Measurements from ENCODE around the gene TNNI2.

TNNI2 gene

GRCh38 chr11:1817000-1817399 lies 21.8 kb upstream of the TNNI2 start:
- Histone ChIP-seq H3K9ac (ENCODE audit: insufficient read length) (no peak overlapping the region), H3K27ac (no peak overlapping the region), H3K36me3 (ENCODE audit: insufficient read depth, low read length) (no peaks in the 10 kb centered on the region), H3K4me3 (no peak overlapping the region), H3K9me3 (ENCODE audit: low read depth, low read length) (no peaks in the 10 kb centered on the region)
- no peak for DNase-seq (ENCODE audit: low read depth, low spot score)
- TF ChIP-seq FOXP2 (optimal IDR thresholded peaks at IDR 0.05; ENCODE audit: control extremely low read depth, extremely low read length, insufficient read depth) (no peak), POLR2AphosphoS5 (IDR thresholded peaks at IDR 0.05; ENCODE audit: borderline replicate concordance, low read depth, low read length) (no peak), EZH2 (IDR thresholded peaks at IDR 0.05) (no peak)

GRCh38 chr11:1817511-1817910 lies 21.3 kb upstream of the TNNI2 start:
- DNase-seq (ENCODE audit: low read depth, low spot score) = no peak
- Histone ChIP-seq H3K27ac (no peak overlapping the region), H3K4me3 (no peak overlapping the region), H3K9me3 (ENCODE audit: low read depth, low read length) (no peaks in the 10 kb centered on the region), H3K9ac (ENCODE audit: insufficient read length) (no peak overlapping the region), H3K36me3 (ENCODE audit: insufficient read depth, low read length) (no peaks in the 10 kb centered on the region)
- TF ChIP-seq POLR2AphosphoS5 (IDR thresholded peaks at IDR 0.05; ENCODE audit: borderline replicate concordance, low read depth, low read length) (no peak), FOXP2 (optimal IDR thresholded peaks at IDR 0.05; ENCODE audit: control extremely low read depth, extremely low read length, insufficient read depth) (no peak), EZH2 (IDR thresholded peaks at IDR 0.05) (no peak)

GRCh38 chr11:1819074-1819473 lies 19.7 kb upstream of the TNNI2 start:
- Histone ChIP-seq H3K9ac (ENCODE audit: insufficient read length) (no peak overlapping the region), H3K9me3 (ENCODE audit: low read depth, low read length) (no peaks in the 10 kb centered on the region), H3K36me3 (ENCODE audit: insufficient read depth, low read length) (no peaks in the 10 kb centered on the region), H3K4me3 (no peak overlapping the region), H3K27ac (no peak overlapping the region)
- no peak for DNase-seq (ENCODE audit: low read depth, low spot score)
- TF ChIP-seq EZH2 (IDR thresholded peaks at IDR 0.05) (no peak), FOXP2 (optimal IDR thresholded peaks at IDR 0.05; ENCODE audit: control extremely low read depth, extremely low read length, insufficient read depth) (no peak), POLR2AphosphoS5 (IDR thresholded peaks at IDR 0.05; ENCODE audit: borderline replicate concordance, low read depth, low read length) (no peak)

GRCh38 chr11:1820463-1821325 lies 18.1 kb upstream of the TNNI2 start:
- Histone ChIP-seq H3K9ac (ENCODE audit: insufficient read length) (no peak overlapping the region), H3K27ac (no peak overlapping the region), H3K9me3 (ENCODE audit: low read depth, low read length) (no peaks in the 10 kb centered on the region), H3K36me3 (ENCODE audit: insufficient read depth, low read length) (no peaks in the 10 kb centered on the region), H3K4me3 (no peak overlapping the region)
- no peak for TF ChIP-seq FOXP2 (optimal IDR thresholded peaks at IDR 0.05; ENCODE audit: control extremely low read depth, extremely low read length, insufficient read depth)
- no peak for TF ChIP-seq EZH2 (IDR thresholded peaks at IDR 0.05)
- TF ChIP-seq POLR2AphosphoS5 (IDR thresholded peaks at IDR 0.05; ENCODE audit: borderline replicate concordance, low read depth, low read length) = no peak
- DNase-seq (ENCODE audit: low read depth, low spot score) = no peak

GRCh38 chr11:1821562-1821961 lies 17.2 kb upstream of the TNNI2 start:
- no peak for DNase-seq (ENCODE audit: low read depth, low spot score)
- no peaks in the 10 kb centered on the region for H3K36me3 ChIP-seq (ENCODE audit: insufficient read depth, low read length)
- no peak overlapping the region for H3K27ac ChIP-seq

GRCh38 chr11:1822648-1823375 lies 16.0 kb upstream of the TNNI2 start:
- no peak for TF ChIP-seq EZH2 (IDR thresholded peaks at IDR 0.05)
- TF ChIP-seq FOXP2 (optimal IDR thresholded peaks at IDR 0.05; ENCODE audit: control extremely low read depth, extremely low read length, insufficient read depth) = no peak
- H3K27ac ChIP-seq = no peak overlapping the region
- no peaks in the 10 kb centered on the region for H3K36me3 ChIP-seq (ENCODE audit: insufficient read depth, low read length)
- H3K9ac ChIP-seq (ENCODE audit: insufficient read length) = no peak overlapping the region
- H3K4me3 ChIP-seq = no peak overlapping the region
- no peak for DNase-seq (ENCODE audit: low read depth, low spot score)
- H3K9me3 ChIP-seq (ENCODE audit: low read depth, low read length) = no peaks in the 10 kb centered on the region

More at GRCh38 chr11:1821562-1821961, 17.2 kb upstream of the TNNI2 start:
- no peak overlapping the region for H3K4me3 ChIP-seq
- no peak overlapping the region for H3K9ac ChIP-seq (ENCODE audit: insufficient read length)
- TF ChIP-seq FOXP2 (optimal IDR thresholded peaks at IDR 0.05; ENCODE audit: control extremely low read depth, extremely low read length, insufficient read depth) (no peak), POLR2AphosphoS5 (IDR thresholded peaks at IDR 0.05; ENCODE audit: borderline replicate concordance, low read depth, low read length) (no peak), EZH2 (IDR thresholded peaks at IDR 0.05) (no peak)
- H3K9me3 ChIP-seq (ENCODE audit: low read depth, low read length) = no peaks in the 10 kb centered on the region

GRCh38 chr11:1823376-1824220 lies 15.2 kb upstream of the TNNI2 start:
- TF ChIP-seq POLR2AphosphoS5 (IDR thresholded peaks at IDR 0.05; ENCODE audit: borderline replicate concordance, low read depth, low read length) (no peak), EZH2 (IDR thresholded peaks at IDR 0.05) (no peak), FOXP2 (optimal IDR thresholded peaks at IDR 0.05; ENCODE audit: control extremely low read depth, extremely low read length, insufficient read depth) (no peak)
- no peak for DNase-seq (ENCODE audit: low read depth, low spot score)
- H3K27ac ChIP-seq = no peak overlapping the region
- no peak overlapping the region for H3K9ac ChIP-seq (ENCODE audit: insufficient read length)
- H3K9me3 ChIP-seq (ENCODE audit: low read depth, low read length) = no peaks in the 10 kb centered on the region
- H3K36me3 ChIP-seq (ENCODE audit: insufficient read depth, low read length) = no peaks in the 10 kb centered on the region
- no peak overlapping the region for H3K4me3 ChIP-seq
